ENCODE data around the gene FRMD6.
A peak's percentile ranks its signal among the peaks of the same experiment; 100 is the strongest.
"Not testable (repeated sequence)": the region's sequence is repeated elsewhere in the genome, so short reads cannot be mapped to it uniquely, and the experiment has no call there.

FRMD6 gene

DNA sequence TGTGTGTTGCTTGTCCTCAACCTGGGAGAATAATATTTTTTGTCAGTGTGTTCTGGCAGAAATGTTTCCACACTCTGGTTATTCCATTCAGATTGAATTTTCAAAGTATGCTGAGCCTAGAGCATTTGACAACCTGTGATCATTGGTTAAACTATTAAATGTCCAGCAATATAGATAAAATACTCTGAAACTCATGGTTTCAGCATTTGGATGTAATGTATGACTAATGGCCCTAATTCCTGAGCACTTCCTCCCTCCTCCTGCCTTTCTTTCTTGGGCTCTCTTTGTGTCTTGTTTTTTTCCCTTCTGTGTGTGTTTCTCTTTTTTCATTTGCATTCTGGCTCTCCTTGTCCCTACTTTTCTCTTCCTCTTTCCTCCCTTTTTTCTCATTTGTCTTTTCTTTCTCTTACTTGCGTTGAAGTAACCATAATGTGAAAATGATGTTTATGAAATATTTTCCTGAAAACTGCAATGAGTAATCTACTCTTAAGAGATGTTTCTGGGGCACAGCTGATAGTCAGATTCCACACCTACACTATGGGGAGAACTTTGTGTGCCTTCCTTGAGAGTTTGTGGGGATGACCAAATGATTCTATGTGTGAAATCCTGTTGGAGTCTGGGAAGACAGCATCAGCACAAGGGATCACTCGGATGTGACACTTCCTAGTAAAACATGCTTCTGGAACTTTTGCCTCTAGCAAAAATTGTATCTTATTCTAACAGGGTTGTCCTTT is 74.6 kb downstream of the FRMD6 start:
- DNase-seq, result peak; percentile 2 to 26 (median 14)

- DNase-seq, result no peak
Observed at GRCh38 chr14:51727526-51727925, 75.8 kb downstream of the FRMD6 start.

GRCh38 chr14:51730098-51730497 is 78.4 kb downstream of the FRMD6 start:
- peak; percentile 7 to 69 (median 68) for DNase-seq

- no peak for DNase-seq
Observed at GRCh38 chr14:51730684-51731083, 79.0 kb downstream of the FRMD6 start.

GRCh38 chr14:51732494-51733112 is 80.9 kb downstream of the FRMD6 start:
- no peak for DNase-seq

DNA sequence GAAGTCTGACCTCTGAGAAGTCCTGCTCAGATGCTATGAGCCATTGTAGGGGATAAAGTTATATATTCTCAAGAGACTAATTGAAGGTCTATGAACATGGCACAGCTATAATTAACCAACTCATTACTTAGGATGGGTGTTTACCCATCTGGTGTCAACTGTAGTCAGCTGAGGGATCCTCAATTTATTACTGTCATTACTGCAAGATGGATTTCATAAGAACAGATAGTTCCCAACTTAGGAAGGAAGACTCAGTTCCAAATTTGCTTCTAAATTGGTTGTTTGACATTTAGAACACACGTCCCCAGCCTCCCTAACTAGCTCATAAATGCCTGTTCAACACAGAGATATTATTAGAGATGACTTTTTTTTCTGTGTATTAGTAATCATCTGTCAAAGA is 81.4 kb downstream of the FRMD6 start:
- DNase-seq, result no peak

GRCh38 chr14:51735851-51736250 is 84.1 kb downstream of the FRMD6 start:
- no peak for DNase-seq

DNA sequence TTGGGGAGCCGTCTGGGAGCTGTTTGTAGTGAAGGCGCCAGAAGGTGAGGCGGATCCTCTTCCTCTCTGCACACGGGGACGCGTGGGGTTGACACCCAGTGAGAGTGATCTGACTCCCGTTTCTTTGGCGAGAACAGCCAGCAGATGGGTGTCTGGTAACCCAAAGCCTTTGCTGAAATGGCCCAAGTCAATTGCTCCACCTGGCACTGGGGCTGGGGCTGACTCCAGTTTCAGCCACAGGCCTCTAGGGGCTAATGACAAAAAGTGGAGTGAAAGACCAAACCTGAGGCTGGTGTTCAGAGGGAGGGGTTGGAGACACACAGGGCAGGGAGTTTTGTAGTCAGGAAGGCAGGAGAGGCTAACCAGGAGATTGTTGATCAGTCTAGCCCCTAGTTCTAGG is 87.0 kb downstream of the FRMD6 start:
- no peak for DNase-seq

GRCh38 chr14:51743588-51744000 is 91.9 kb downstream of the FRMD6 start:
- DNase-seq, result no peak

DNA sequence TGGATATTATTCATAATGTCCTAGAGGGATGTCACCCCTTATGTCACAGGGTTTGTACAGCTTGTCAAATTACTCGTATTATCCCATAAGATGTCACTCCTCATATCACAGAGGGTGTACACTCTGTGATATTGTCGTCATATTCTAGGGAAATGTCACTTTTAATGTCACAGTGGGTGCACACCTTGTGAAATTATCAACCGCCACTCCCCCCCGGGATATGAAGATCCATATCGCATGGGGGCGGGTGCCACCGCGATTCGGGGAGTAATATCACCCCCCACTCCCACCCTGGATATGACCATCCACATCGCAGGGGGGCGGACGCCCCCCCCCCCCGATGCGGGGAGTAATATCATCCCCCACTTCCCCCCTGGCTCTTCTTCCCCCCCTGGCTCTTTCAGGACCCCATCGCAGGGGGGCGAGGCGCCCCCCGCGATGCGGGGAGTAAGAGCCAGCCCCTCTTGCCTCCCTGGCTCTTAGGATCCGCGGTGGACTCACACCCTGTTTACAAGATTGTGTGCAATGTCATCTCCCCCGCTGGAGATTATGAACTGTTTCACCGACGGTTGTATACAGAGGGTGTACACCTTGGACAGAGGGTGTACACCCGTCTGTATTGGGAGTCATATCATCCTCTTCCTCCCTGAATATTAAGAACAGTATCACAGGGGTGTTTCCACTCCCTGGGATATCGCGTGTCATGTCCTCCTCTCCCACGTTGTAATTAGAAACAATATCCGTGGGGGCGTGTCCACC is 92.8 kb downstream of the FRMD6 start:
- no peak for DNase-seq

GRCh38 chr14:51746823-51747222 is 95.1 kb downstream of the FRMD6 start:
- not testable (repeated sequence) for DNase-seq

GRCh38 chr14:51750542-51750941 is 98.8 kb downstream of the FRMD6 start:
- DNase-seq, result no peak

- DNase-seq, result not testable (repeated sequence)
Observed at GRCh38 chr14:51751611-51752345, 100.1 kb downstream of the FRMD6 start.

DNA sequence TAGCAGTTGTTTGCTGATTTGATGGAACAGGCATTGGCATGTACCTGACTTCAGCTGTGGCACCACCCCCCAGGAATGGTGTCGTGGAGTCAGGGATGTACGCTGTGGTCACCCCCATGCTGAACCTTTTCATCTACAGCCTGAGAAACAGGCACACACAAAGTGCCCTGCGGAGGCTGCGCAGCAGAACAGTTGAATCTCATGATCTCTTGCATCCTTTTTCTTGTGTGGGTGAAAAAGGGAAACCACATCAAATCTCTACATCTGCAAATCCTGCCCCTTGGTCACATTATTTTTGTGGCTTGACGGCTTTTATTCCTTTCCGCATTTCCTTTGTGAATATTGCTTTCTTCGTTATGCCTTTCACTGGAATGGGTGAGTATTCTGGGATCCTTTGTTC is 106.0 kb downstream of the FRMD6 start:
- peak; percentile 51 to 66 (median 54) for DNase-seq

GRCh38 chr14:51759950-51760349 is 108.2 kb downstream of the FRMD6 start:
- no peak for DNase-seq

DNA sequence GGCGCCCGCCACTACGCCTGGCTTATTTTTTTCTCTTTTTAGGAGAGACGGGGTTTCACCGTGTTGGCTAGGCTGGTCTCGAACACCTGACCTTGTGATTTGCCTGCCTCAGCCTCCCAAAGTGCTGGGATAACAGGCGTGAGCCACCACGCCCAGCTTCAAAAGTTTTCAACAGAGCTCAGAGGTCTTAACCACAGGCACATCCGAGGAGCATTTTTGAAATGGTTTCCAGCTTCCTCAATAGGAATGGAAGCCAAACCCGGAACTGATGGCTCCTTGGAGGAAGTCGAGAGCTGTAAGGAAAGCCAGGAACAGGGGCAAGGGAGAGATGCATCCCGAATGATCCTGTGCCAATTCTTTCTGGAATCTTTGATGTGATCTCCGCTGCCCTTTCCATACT is 114.0 kb downstream of the FRMD6 start:
- not testable (repeated sequence) for DNase-seq

DNA sequence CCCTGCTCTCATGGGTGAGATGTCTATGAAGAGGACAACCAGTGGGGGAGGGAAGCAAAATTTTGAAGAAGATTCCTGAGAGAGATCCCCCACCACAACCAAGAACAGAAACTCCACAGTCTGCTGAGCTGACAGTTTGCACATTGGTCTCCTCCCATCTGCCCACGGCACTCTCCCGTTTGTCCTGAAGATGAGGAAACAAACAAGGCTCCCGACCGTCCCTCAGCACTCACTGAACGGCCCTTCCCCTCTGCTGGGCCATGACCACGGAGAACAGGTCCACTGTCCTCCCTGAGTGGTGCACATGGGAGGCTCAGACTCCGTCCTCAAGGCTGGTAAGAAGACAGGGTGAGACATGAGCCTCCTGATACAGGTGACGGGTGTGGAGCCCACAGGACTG is 114.9 kb downstream of the FRMD6 start:
- DNase-seq, result not testable (repeated sequence)

- not testable (repeated sequence) for DNase-seq
Observed at GRCh38 chr14:51769261-51769660, 117.6 kb downstream of the FRMD6 start.

GRCh38 chr14:51774209-51774608 is 122.5 kb downstream of the FRMD6 start:
- no peak for DNase-seq

DNA sequence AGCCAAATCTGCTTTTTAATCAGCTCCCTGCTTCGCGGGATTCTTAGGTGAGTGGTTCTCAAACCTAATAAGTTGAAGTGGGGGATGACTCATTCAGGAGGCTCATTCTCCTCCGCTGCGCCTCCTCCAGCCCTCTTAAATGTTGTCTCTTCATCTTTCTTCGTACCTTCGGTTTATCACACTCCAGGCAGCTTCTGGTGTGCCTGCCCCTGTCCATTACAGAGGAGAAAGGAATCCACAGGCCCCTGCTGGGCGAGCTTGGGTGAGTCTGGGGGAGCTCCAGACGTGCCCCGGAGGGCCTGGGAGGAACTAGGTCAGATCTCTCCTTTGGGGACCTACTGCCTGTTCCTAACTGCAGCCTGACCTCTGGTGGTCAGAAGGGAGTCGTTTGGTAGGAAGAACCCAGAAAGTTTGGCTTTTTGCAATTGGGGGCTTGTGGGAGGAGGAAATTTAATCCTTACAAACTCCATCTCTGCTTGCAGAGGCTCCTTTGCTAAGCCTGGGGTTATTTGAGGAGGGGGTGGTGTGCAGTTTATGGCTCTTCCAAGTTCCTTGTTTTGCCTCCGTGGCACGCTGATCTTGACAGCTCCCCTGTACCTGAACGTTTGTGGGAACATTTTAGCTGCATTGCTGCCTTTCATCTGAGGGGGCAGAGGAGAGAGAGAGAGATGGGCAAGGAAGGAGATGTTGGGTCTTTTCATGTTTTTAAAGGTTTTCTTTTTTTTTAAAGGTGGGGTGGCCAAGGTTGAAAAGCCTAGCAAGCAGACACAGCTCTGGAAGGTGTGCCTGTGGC is 124.6 kb downstream of the FRMD6 start:
- DNase-seq, result peak; percentile 58 to 67 (median 64)

DNA sequence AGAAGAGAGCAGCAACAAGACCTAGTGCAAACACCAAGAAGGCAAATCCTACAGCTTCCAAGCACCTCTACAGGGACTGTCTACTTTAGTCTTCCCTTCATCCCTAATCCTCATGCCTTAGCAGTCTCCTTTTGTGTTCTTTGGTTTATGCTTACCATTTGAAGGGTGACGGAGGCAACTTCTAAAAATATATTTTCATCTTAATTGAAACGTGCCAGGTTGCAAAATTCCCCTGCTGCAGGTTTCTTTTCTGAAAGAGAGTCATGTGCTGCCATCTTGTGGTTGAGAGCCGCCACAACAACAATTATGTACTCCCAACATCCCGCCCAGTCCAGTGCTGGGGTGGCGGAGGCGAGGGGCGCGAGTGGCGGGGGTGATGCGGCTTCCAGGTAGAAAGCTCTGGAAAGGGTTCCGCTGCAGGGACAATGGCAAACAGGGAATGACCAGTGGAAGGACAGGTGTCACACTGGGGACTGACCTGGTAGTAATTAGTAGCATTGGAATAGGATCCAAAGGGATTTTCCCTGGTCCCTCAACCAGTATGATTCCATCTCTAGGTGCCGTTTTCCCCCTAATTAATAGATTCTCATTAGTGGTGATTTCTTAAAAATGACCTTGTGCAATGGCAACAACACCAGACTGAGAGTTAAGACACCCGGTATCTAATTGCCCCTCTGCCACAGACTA is 128.4 kb downstream of the FRMD6 start:
- DNase-seq, result peak; percentile 80

All from suppressor macrophage treated with lipopolysaccharide for 1 hour (primary cell).